H9 (cell line): ENCODE results near the gene ADISSP. TPM values are rescaled to one million over a fixed set of nuclear protein-coding genes. Genes with fewer than 3 reads are reported as not detected.
A peak's percentile ranks its signal among the peaks of the same experiment; 100 is the strongest.

Source experiments
- DNase-seq: peaks from one replicate; pipeline ENCODE4 v3.0.0-alpha.2; 2017
- H2AFZ ChIP-seq: one replicate; pipeline ENCODE4 v1.6.1; 2013; ENCODE audit warnings: mild to moderate bottlenecking, low read length, control low read depth, moderate library complexity
- H2AK5ac ChIP-seq: 2 replicates; pipeline ENCODE4 v1.6.1; 2013; ENCODE audit warnings: low read length, control low read depth, mixed read lengths; ENCODE audit not compliant: insufficient read length
- H2BK120ac ChIP-seq: one replicate; pipeline ENCODE4 v1.6.1; 2013; ENCODE audit warnings: low read depth, mild to moderate bottlenecking, low read length, control low read depth, inconsistent platforms; ENCODE audit not compliant: poor library complexity, severe bottlenecking
- H2BK12ac ChIP-seq: 2 replicates; pipeline ENCODE4 v1.6.1; 2013; ENCODE audit warnings: low read length, control low read depth, mixed read lengths, low read depth; ENCODE audit not compliant: insufficient read length
- H2BK15ac ChIP-seq: 2 replicates; pipeline ENCODE4 v1.6.1; 2013; ENCODE audit warnings: low read depth, low read length, control low read depth
- H2BK20ac ChIP-seq: one replicate; pipeline ENCODE4 v1.6.1; 2013; ENCODE audit warnings: low read depth, mild to moderate bottlenecking, low read length, control low read depth, inconsistent platforms; ENCODE audit not compliant: poor library complexity, severe bottlenecking
- H2BK5ac ChIP-seq: 2 replicates; pipeline ENCODE4 v1.6.1; 2013; ENCODE audit warnings: low read length, control low read depth, mixed read lengths; ENCODE audit not compliant: insufficient read length
- H3K14ac ChIP-seq: 2 replicates; pipeline ENCODE4 v1.6.1; 2013; ENCODE audit warnings: low read length, control low read depth; ENCODE audit not compliant: insufficient read depth
- H3K18ac ChIP-seq: 2 replicates; pipeline ENCODE4 v1.6.1; 2013; ENCODE audit warnings: low read depth, mild to moderate bottlenecking, mixed read lengths, low read length, control low read depth; ENCODE audit not compliant: insufficient read length
- H3K23ac ChIP-seq: 2 replicates; pipeline ENCODE4 v1.6.1; 2013; ENCODE audit warnings: low read length, control low read depth, mixed read lengths, low read depth; ENCODE audit not compliant: insufficient read length
- H3K23me2 ChIP-seq: 2 replicates; pipeline ENCODE4 v1.6.1; 2013; ENCODE audit warnings: low read depth, mild to moderate bottlenecking, mixed read lengths, low read length, control low read depth; ENCODE audit not compliant: insufficient read length, poor library complexity, severe bottlenecking
- H3K27ac ChIP-seq: 2 replicates; pipeline ENCODE4 v1.5.1; 2013; ENCODE audit warnings: low read length, control low read depth, mixed read lengths, low read depth; ENCODE audit not compliant: insufficient read length
- H3K27me3 ChIP-seq: 2 replicates; pipeline ENCODE4 v1.6.1; 2013; ENCODE audit warnings: low read length, control low read depth, inconsistent platforms; ENCODE audit not compliant: insufficient read depth
- H3K4ac ChIP-seq: 2 replicates; pipeline ENCODE4 v1.6.1; 2013; ENCODE audit warnings: low read depth, mild to moderate bottlenecking, control low read depth, inconsistent platforms, low read length, moderate library complexity
- H3K4me1 ChIP-seq: 2 replicates; pipeline ENCODE4 v1.6.1; 2013; ENCODE audit warnings: low read length, control low read depth, inconsistent platforms; ENCODE audit not compliant: insufficient read depth
- H3K4me2 ChIP-seq: 2 replicates; pipeline ENCODE4 v1.6.1; 2013; ENCODE audit warnings: low read length, control low read depth, mixed read lengths; ENCODE audit not compliant: insufficient read length, insufficient read depth
- H3K56ac ChIP-seq: 2 replicates; pipeline ENCODE4 v1.6.1; 2013; ENCODE audit warnings: low read depth, mild to moderate bottlenecking, mixed read lengths, low read length, control low read depth; ENCODE audit not compliant: insufficient read length
- H3K79me1 ChIP-seq: 2 replicates; pipeline ENCODE4 v1.6.1; 2013; ENCODE audit warnings: low read depth, mild to moderate bottlenecking, moderate library complexity, low read length, control low read depth, inconsistent platforms; ENCODE audit not compliant: insufficient read depth, poor library complexity, severe bottlenecking
- H3K79me2 ChIP-seq: 2 replicates; pipeline ENCODE4 v1.6.1; 2013; ENCODE audit warnings: low read length, control low read depth, inconsistent platforms; ENCODE audit not compliant: insufficient read depth
- H3K9ac ChIP-seq: 2 replicates; pipeline ENCODE4 v1.6.1; 2013; ENCODE audit warnings: low read length, control low read depth, mixed read lengths; ENCODE audit not compliant: insufficient read length; ENCODE audit errors: extremely low read depth
- H3K9me3 ChIP-seq: one replicate; pipeline ENCODE4 v1.6.1; 2013; ENCODE audit warnings: low read depth, low read length, inconsistent platforms; ENCODE audit not compliant: control insufficient read depth
- H3T11ph ChIP-seq: one replicate; pipeline ENCODE4 v1.6.1; 2013; ENCODE audit warnings: mild to moderate bottlenecking, low read length, control low read depth, inconsistent platforms
- H4K20me1 ChIP-seq: one replicate; pipeline ENCODE4 v1.6.1; 2013; ENCODE audit not compliant: control insufficient read depth, insufficient read length, insufficient read depth
- H4K5ac ChIP-seq: 2 replicates; pipeline ENCODE4 v1.6.1; 2013; ENCODE audit warnings: low read depth, mild to moderate bottlenecking, mixed read lengths, low read length, control low read depth; ENCODE audit not compliant: insufficient read length
- H4K8ac ChIP-seq: replicated peaks from 2 replicates; pipeline ENCODE4 v1.6.1; 2013; ENCODE audit warnings: low read length, control low read depth, mixed read lengths, low read depth; ENCODE audit not compliant: insufficient read length
- H4K91ac ChIP-seq: 2 replicates; pipeline ENCODE4 v1.6.1; 2013; ENCODE audit warnings: low read depth, mild to moderate bottlenecking, moderate library complexity, mixed read lengths, low read length, control low read depth; ENCODE audit not compliant: insufficient read length
- H3K27ac Mint-ChIP-seq, 3 experiments: 2 replicates in 2 of 3; 3 replicates in 1 of 3; pipeline ENCODE4 v1.8.0; 2020 to 2021; ENCODE audit warnings: mixed read lengths in 3 of 3, mild to moderate bottlenecking in 1 of 3, moderate library complexity in 1 of 3
- H3K27me3 Mint-ChIP-seq: 2 replicates; pipeline ENCODE4 v1.8.0; 2021; ENCODE audit warnings: low read depth, mild to moderate bottlenecking, moderate library complexity, mixed read lengths
- H3K36me3 Mint-ChIP-seq, 3 experiments: 2 replicates in 2 of 3; 3 replicates in 1 of 3; pipeline ENCODE4 v1.8.0; 2020 to 2021; ENCODE audit warnings: low read depth in 3 of 3, mixed read lengths in 3 of 3; ENCODE audit not compliant: insufficient read depth in 1 of 3
- H3K4me1 Mint-ChIP-seq, 2 experiments: 2 replicates each; pipeline ENCODE4 v1.8.0; 2020; ENCODE audit warnings: mixed read lengths in 2 of 2
- H3K4me3 Mint-ChIP-seq, 2 experiments: 2 replicates in 1 of 2; 3 replicates in 1 of 2; pipeline ENCODE4 v1.8.0; 2020 to 2021; ENCODE audit warnings: mild to moderate bottlenecking in 2 of 2, mixed read lengths in 2 of 2, moderate library complexity in 1 of 2
- H3K9me3 Mint-ChIP-seq, 2 experiments: 2 replicates in 1 of 2; 3 replicates in 1 of 2; pipeline ENCODE4 v1.8.0; 2020; ENCODE audit warnings: mild to moderate bottlenecking in 2 of 2, mixed read lengths in 2 of 2, moderate library complexity in 1 of 2
- CTCF ChIP-seq: fragments of 200-600 bp; sonication (generic); conservative IDR thresholded peaks from 3 replicates; pipeline ENCODE4 v1.8.0; 2021; ENCODE audit warnings: antibody characterized with exemption, mild to moderate bottlenecking
- WGBS: extraction: QIAGEN DNeasy Blood & Tissue Kit; methylation state at CpG from one replicate; pipeline ENCODE4 v1.1.7; 2013; ENCODE audit warnings: missing lambda C conversion rate, low lambda C conversion rate, mixed read lengths; ENCODE audit not compliant: insufficient read length; ENCODE audit errors: extremely low coverage; 5-methylcytosine and 5-hydroxymethylcytosine counted together
- total RNA-seq: library from RNA; stranded (reverse); gene quantifications from 2 replicates; pipeline ENCODE4 v1.2.1, GENCODE V29; 2021

ADISSP gene
- total RNA-seq, 1 experiment from 2014 or later: 80.9 TPM

GRCh38 chr20:3765171-3765882 lies 2.2 kb downstream of the ADISSP start:
- Histone ChIP-seq H2BK20ac (no peak overlapping the region), H3K18ac (no peak overlapping the region), H3K14ac (no peak overlapping the region; the same call in 1 of the 2 replicates), H3K79me1 (peaks cover 3% of the 10 kb centered on the region), H3K9ac (no peak overlapping the region), H3K4me1 (no peaks in the 10 kb centered on the region), H2BK15ac (no peak overlapping the region), H3T11ph (no peak overlapping the region), H3K23me2 (peaks cover 20% of the 10 kb centered on the region), H3K27me3 (no peaks in the 10 kb centered on the region), H2BK12ac (no peak overlapping the region), H3K4me2 (no peak overlapping the region), H3K23ac (no peak overlapping the region), H3K27ac (no peak overlapping the region), H4K5ac (no peak overlapping the region), H3K56ac (no peak overlapping the region), H4K20me1 (no peaks in the 10 kb centered on the region), H2AK5ac (no peak overlapping the region), H4K91ac (no peak overlapping the region), H3K79me2 (no peaks in the 10 kb centered on the region), H2BK5ac (no peak overlapping the region), H2BK120ac (no peak overlapping the region), H2AFZ (no peak overlapping the region), H4K8ac (no peak overlapping the region), H3K9me3 (no peaks in the 10 kb centered on the region), H3K4ac (no peak overlapping the region)
- no CpG with 5 or more reads among the region's 3 CpGs for WGBS
- Mint-ChIP-seq H3K4me1 (peaks cover 16 to 21% of the 10 kb centered on the region in 2 experiments), H3K4me3 (peak overlapping the region; percentile 91 to 97; a peak in 2 of 5 replicates), H3K36me3 (peaks cover 3 to 8% (median 7%) of the 10 kb centered on the region in 3 experiments; a peak in 5 of 7 replicates), H3K27me3 (peaks cover 12% of the 10 kb centered on the region), H3K27ac (no peak overlapping the region), H3K9me3 (no peaks in the 10 kb centered on the region; a peak in 1 of 5 replicates)
- no peak for TF ChIP-seq CTCF
- DNase-seq: no peak
